ENCODE results near the gene CPSF7.

Gene CPSF7

GRCh38 chr11:61416941-61417340 is 12.8 kb downstream of the CPSF7 start:
- H3K27me3 ChIP-seq (ENCODE audit: control insufficient read depth in 5 of 5, insufficient read depth in 4 of 5, low read length in 5 of 5): no peaks in the 10 kb centered on the region
- peak overlapping the region in 1 of 5 donors; percentile 26 for H3K9ac ChIP-seq (ENCODE audit: low read length in 5 of 5)
- no peak overlapping the region for H3K4me3 ChIP-seq (ENCODE audit: low read depth in 1 of 5, low read length in 5 of 5)
- peaks cover 43 to 96% (median 93%) of the 10 kb centered on the region in 5 donors for H3K36me3 ChIP-seq (ENCODE audit: control insufficient read depth in 5 of 5, insufficient read depth in 5 of 5, low read length in 5 of 5)
- H3K9me3 ChIP-seq (ENCODE audit: control insufficient read depth in 5 of 5, low read length in 5 of 5): no peaks in the 10 kb centered on the region
- peaks cover 0 to 14% (median 9%) of the 10 kb centered on the region in 5 donors for H3K4me1 ChIP-seq (ENCODE audit: control insufficient read depth in 5 of 5, insufficient read depth in 5 of 5, low read length in 5 of 5)
- H3K27ac ChIP-seq (ENCODE audit: low read depth, low read length): no peak overlapping the region

GRCh38 chr11:61415381-61415780 is 14.4 kb downstream of the CPSF7 start:
- H3K27ac ChIP-seq (ENCODE audit: low read depth, low read length): no peak overlapping the region
- no peak overlapping the region for H3K4me3 ChIP-seq (ENCODE audit: low read depth in 1 of 5, low read length in 5 of 5)
- no peaks in the 10 kb centered on the region for H3K9me3 ChIP-seq (ENCODE audit: control insufficient read depth in 5 of 5, low read length in 5 of 5)
- H3K27me3 ChIP-seq (ENCODE audit: control insufficient read depth in 5 of 5, insufficient read depth in 4 of 5, low read length in 5 of 5): no peaks in the 10 kb centered on the region
- H3K9ac ChIP-seq (ENCODE audit: low read length in 5 of 5): no peak overlapping the region
- H3K4me1 ChIP-seq (ENCODE audit: control insufficient read depth in 5 of 5, insufficient read depth in 5 of 5, low read length in 5 of 5): peaks cover 0 to 14% (median 9%) of the 10 kb centered on the region in 5 donors
- H3K36me3 ChIP-seq (ENCODE audit: control insufficient read depth in 5 of 5, insufficient read depth in 5 of 5, low read length in 5 of 5): peaks cover 41 to 98% (median 96%) of the 10 kb centered on the region in 5 donors

GRCh38 chr11:61414547-61414946 is 15.2 kb downstream of the CPSF7 start:
- Histone ChIP-seq H3K27ac (ENCODE audit: low read depth, low read length) (no peak overlapping the region), H3K27me3 (ENCODE audit: control insufficient read depth in 5 of 5, insufficient read depth in 4 of 5, low read length in 5 of 5) (no peaks in the 10 kb centered on the region), H3K9ac (ENCODE audit: low read length in 5 of 5) (no peak overlapping the region), H3K36me3 (ENCODE audit: control insufficient read depth in 5 of 5, insufficient read depth in 5 of 5, low read length in 5 of 5) (peaks cover 42 to 98% (median 97%) of the 10 kb centered on the region in 5 donors), H3K4me3 (ENCODE audit: low read depth in 1 of 5, low read length in 5 of 5) (no peak overlapping the region), H3K9me3 (ENCODE audit: control insufficient read depth in 5 of 5, low read length in 5 of 5) (no peaks in the 10 kb centered on the region), H3K4me1 (ENCODE audit: control insufficient read depth in 5 of 5, insufficient read depth in 5 of 5, low read length in 5 of 5) (peaks cover 0 to 14% (median 9%) of the 10 kb centered on the region in 5 donors)

GRCh38 chr11:61413496-61413895 is 16.3 kb downstream of the CPSF7 start:
- Histone ChIP-seq H3K9ac (ENCODE audit: low read length in 5 of 5) (peak overlapping the region in 1 of 5 donors; percentile 7), H3K27me3 (ENCODE audit: control insufficient read depth in 5 of 5, insufficient read depth in 4 of 5, low read length in 5 of 5) (no peaks in the 10 kb centered on the region), H3K9me3 (ENCODE audit: control insufficient read depth in 5 of 5, low read length in 5 of 5) (no peaks in the 10 kb centered on the region), H3K27ac (ENCODE audit: low read depth, low read length) (peak overlapping the region; percentile 13), H3K4me1 (ENCODE audit: control insufficient read depth in 5 of 5, insufficient read depth in 5 of 5, low read length in 5 of 5) (peaks cover 0 to 14% (median 9%) of the 10 kb centered on the region in 5 donors), H3K36me3 (ENCODE audit: control insufficient read depth in 5 of 5, insufficient read depth in 5 of 5, low read length in 5 of 5) (peaks cover 38 to 97% (median 94%) of the 10 kb centered on the region in 5 donors), H3K4me3 (ENCODE audit: low read depth in 1 of 5, low read length in 5 of 5) (no peak overlapping the region)

- Histone ChIP-seq H3K4me3 (ENCODE audit: low read depth in 1 of 5, low read length in 5 of 5) (no peak overlapping the region), H3K4me1 (ENCODE audit: control insufficient read depth in 5 of 5, insufficient read depth in 5 of 5, low read length in 5 of 5) (peaks cover 0 to 7% (median 0%) of the 10 kb centered on the region in 5 donors), H3K27ac (ENCODE audit: low read depth, low read length) (no peak overlapping the region), H3K27me3 (ENCODE audit: control insufficient read depth in 5 of 5, insufficient read depth in 4 of 5, low read length in 5 of 5) (no peaks in the 10 kb centered on the region), H3K36me3 (ENCODE audit: control insufficient read depth in 5 of 5, insufficient read depth in 5 of 5, low read length in 5 of 5) (peaks cover 33 to 96% (median 92%) of the 10 kb centered on the region in 5 donors), H3K9ac (ENCODE audit: low read length in 5 of 5) (no peak overlapping the region), H3K9me3 (ENCODE audit: control insufficient read depth in 5 of 5, low read length in 5 of 5) (no peaks in the 10 kb centered on the region)
These were observed 18.2 kb downstream of the CPSF7 start for GRCh38 chr11:61411589-61411988.

DNA sequence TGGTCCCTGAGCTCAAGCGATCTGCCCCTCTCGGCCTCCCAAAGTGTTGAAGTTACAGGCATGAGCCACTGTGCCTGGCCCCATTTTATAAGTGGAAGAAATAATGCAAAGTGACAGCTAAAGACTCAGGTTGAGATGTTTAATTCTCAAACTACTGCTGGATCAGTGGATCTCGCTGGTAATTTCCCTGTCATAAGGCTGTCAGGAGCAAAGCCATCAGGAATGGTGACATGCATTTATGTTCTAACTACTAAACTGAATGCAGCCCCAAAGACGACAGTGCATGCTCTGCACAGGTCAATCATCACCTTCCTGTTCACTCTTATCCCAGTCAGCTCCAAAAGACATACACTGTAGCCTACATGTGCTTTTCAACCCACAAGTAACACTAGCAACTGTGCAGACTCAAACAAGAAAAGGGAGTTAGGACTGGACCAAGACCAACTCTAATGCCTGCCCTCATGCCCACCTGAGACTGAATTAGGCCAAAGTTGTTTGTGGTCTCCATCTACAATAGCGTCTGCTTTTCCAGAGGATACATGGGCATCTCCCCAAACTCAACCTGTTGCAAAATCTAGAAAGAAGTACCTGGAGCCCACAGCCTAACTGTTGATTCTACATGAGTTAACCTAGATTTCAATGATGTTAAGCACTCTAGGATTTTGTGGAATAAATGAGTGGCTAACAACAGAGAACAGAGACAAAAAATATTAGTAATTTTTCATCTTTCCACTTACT is 22.6 kb downstream of the CPSF7 start:
- no peak overlapping the region for H3K4me3 ChIP-seq (ENCODE audit: low read depth in 1 of 5, low read length in 5 of 5)
- no peak overlapping the region for H3K27ac ChIP-seq (ENCODE audit: low read depth, low read length)
- no peaks in the 10 kb centered on the region for H3K27me3 ChIP-seq (ENCODE audit: control insufficient read depth in 5 of 5, insufficient read depth in 4 of 5, low read length in 5 of 5)
- no peaks in the 10 kb centered on the region for H3K9me3 ChIP-seq (ENCODE audit: control insufficient read depth in 5 of 5, low read length in 5 of 5)
- H3K9ac ChIP-seq (ENCODE audit: low read length in 5 of 5): no peak overlapping the region
- H3K36me3 ChIP-seq (ENCODE audit: control insufficient read depth in 5 of 5, insufficient read depth in 5 of 5, low read length in 5 of 5): peaks cover 44 to 90% (median 87%) of the 10 kb centered on the region in 5 donors
- H3K4me1 ChIP-seq (ENCODE audit: control insufficient read depth in 5 of 5, insufficient read depth in 5 of 5, low read length in 5 of 5): no peaks in the 10 kb centered on the region

DNA sequence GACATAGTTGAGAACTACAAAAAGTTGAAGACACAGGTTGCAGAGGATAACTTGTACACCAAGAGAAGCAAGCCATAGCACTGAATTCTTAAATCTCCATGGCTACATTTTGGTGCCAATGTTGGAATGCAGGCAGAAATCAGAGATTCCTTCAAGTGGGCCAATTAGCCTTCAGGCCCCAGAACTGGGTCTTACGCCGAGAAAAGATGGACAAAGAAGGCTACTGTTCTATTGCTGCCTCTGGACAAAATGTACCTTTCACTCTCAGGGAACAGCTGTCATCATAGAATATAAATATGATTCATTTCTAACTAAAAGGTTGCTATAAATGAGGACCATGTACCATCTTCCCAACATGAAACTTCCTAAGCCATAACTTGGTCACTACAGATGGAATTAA is 23.7 kb downstream of the CPSF7 start:
- Histone ChIP-seq H3K36me3 (ENCODE audit: control insufficient read depth in 5 of 5, insufficient read depth in 5 of 5, low read length in 5 of 5) (peaks cover 42 to 86% (median 81%) of the 10 kb centered on the region in 5 donors), H3K9ac (ENCODE audit: low read length in 5 of 5) (no peak overlapping the region)

DNA sequence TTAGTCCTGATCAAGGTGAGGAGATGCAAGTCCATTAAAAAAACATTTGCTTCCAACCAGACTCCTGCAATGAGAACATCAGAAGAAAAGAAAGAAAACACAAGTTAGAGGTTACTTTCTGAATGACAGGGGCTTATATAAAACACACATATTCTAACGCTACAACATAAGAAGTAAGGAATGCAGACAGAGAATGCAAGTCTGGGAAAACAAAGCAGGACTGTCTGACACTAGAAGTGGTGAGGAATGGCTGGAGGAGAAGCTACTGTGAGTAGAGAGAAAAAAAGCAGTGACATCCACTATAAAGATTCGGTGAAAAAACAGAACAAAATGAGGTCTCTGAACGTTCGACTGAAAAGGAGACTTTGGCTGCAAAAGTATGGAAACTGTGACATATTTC is 25.1 kb downstream of the CPSF7 start:
- Histone ChIP-seq H3K4me3 (ENCODE audit: low read depth in 1 of 5, low read length in 5 of 5) (no peak overlapping the region), H3K36me3 (ENCODE audit: control insufficient read depth in 5 of 5, insufficient read depth in 5 of 5, low read length in 5 of 5) (peaks cover 39 to 78% (median 70%) of the 10 kb centered on the region in 5 donors), H3K27me3 (ENCODE audit: control insufficient read depth in 5 of 5, insufficient read depth in 4 of 5, low read length in 5 of 5) (no peaks in the 10 kb centered on the region), H3K27ac (ENCODE audit: low read depth, low read length) (no peak overlapping the region), H3K9ac (ENCODE audit: low read length in 5 of 5) (no peak overlapping the region), H3K4me1 (ENCODE audit: control insufficient read depth in 5 of 5, insufficient read depth in 5 of 5, low read length in 5 of 5) (no peaks in the 10 kb centered on the region), H3K9me3 (ENCODE audit: control insufficient read depth in 5 of 5, low read length in 5 of 5) (no peaks in the 10 kb centered on the region)

More for the DNA sequence above, 23.7 kb downstream of the CPSF7 start:
- H3K27ac ChIP-seq (ENCODE audit: low read depth, low read length): no peak overlapping the region
- H3K4me1 ChIP-seq (ENCODE audit: control insufficient read depth in 5 of 5, insufficient read depth in 5 of 5, low read length in 5 of 5): no peaks in the 10 kb centered on the region
- no peaks in the 10 kb centered on the region for H3K27me3 ChIP-seq (ENCODE audit: control insufficient read depth in 5 of 5, insufficient read depth in 4 of 5, low read length in 5 of 5)
- no peak overlapping the region for H3K4me3 ChIP-seq (ENCODE audit: low read depth in 1 of 5, low read length in 5 of 5)
- H3K9me3 ChIP-seq (ENCODE audit: control insufficient read depth in 5 of 5, low read length in 5 of 5): no peaks in the 10 kb centered on the region

DNA sequence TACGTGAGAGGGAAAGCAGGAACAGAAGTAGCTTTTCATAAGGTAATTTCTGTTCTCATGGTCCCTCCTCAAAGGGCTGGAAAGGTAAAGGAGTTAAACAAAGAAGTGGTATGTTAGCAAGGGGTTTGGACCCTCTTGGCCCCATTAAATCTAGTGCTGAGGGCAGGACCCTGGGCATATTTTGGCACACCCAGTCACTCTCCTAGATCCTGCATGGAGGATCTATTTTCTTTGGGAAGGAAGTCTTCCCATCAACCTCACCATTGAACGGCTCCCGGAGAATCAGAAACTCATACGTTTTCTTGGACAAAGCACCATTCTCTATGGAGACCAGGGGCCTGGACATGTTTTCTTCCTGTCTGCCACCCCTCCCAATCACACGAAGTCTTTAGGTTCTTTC is 25.7 kb downstream of the CPSF7 start:
- Histone ChIP-seq H3K4me1 (ENCODE audit: control insufficient read depth in 5 of 5, insufficient read depth in 5 of 5, low read length in 5 of 5) (no peaks in the 10 kb centered on the region), H3K9ac (ENCODE audit: low read length in 5 of 5) (no peak overlapping the region), H3K4me3 (ENCODE audit: low read depth in 1 of 5, low read length in 5 of 5) (no peak overlapping the region), H3K27ac (ENCODE audit: low read depth, low read length) (no peak overlapping the region), H3K36me3 (ENCODE audit: control insufficient read depth in 5 of 5, insufficient read depth in 5 of 5, low read length in 5 of 5) (peaks cover 39 to 74% (median 66%) of the 10 kb centered on the region in 5 donors), H3K9me3 (ENCODE audit: control insufficient read depth in 5 of 5, low read length in 5 of 5) (no peaks in the 10 kb centered on the region), H3K27me3 (ENCODE audit: control insufficient read depth in 5 of 5, insufficient read depth in 4 of 5, low read length in 5 of 5) (no peaks in the 10 kb centered on the region)

DNA sequence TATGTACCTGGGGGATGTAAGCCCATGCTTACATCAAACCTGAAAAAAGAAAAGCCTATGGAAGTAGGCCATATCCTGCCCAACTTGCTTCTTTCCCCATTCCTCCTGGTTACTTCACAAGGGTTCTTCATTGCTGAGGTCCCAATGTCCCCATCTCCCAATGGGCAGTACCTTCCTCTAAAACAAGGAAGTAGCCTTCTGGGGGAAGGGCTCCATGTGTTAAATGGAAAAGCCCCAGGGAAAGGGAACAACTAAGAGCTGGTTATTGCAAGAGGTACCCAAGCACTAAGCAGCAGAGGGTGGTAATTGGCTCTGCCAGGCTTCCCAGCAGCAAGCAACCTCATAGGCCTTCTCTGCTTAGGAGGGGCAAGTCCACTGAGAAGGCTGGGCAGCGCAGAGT is 26.1 kb downstream of the CPSF7 start:
- Histone ChIP-seq H3K36me3 (ENCODE audit: control insufficient read depth in 5 of 5, insufficient read depth in 5 of 5, low read length in 5 of 5) (peaks cover 41 to 74% (median 65%) of the 10 kb centered on the region in 5 donors), H3K27ac (ENCODE audit: low read depth, low read length) (no peak overlapping the region), H3K4me3 (ENCODE audit: low read depth in 1 of 5, low read length in 5 of 5) (no peak overlapping the region), H3K27me3 (ENCODE audit: control insufficient read depth in 5 of 5, insufficient read depth in 4 of 5, low read length in 5 of 5) (no peaks in the 10 kb centered on the region), H3K9ac (ENCODE audit: low read length in 5 of 5) (no peak overlapping the region), H3K9me3 (ENCODE audit: control insufficient read depth in 5 of 5, low read length in 5 of 5) (no peaks in the 10 kb centered on the region), H3K4me1 (ENCODE audit: control insufficient read depth in 5 of 5, insufficient read depth in 5 of 5, low read length in 5 of 5) (no peaks in the 10 kb centered on the region)
